HG02571 (cell line): Measurements from ENCODE around the gene KISS1R.

Experiments
- ATAC-seq: cut with Tn5 transposase; IDR thresholded peaks from one replicate; pipeline ENCODE4 v1.9.1; 2021; ENCODE audit warnings: mild to moderate bottlenecking, moderate library complexity; ENCODE audit not compliant: unreplicated experiment

KISS1R gene

DNA sequence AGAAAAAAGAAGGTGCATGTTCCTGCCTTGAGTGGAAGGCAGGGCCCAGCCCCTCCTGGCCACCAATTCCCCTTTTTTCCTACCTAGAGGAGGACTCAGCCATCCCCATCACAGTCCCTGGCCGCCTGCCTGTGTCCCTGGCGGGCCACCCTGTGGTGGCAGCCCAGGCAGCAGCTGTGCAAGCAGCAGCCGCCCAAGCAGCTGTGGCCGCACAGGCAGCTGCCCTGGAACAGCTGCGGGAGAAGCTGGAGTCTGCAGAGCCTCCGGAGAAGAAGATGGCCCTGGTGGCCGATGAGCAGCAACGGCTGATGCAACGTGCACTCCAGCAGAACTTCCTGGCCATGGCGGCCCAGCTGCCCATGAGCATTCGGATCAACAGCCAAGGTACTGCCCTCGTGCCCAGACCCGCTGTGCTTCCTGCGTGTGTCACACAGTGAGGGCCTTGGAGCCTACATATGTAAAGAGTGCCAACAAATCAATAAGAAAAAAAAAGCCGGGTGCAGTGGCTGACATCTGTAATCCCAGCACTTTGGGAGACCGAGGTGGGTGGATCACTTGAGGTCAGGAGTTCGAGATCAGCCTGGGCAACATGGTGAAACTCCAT, 49.5 kb downstream of the KISS1R start:
- no peak for ATAC-seq
